NCI-H187 (cell line): ENCODE measurements around the gene CYB561D1.

ENCODE experiments used
- DNase-seq, 2 experiments: peaks; one replicate each; lab custom pipeline; 2025; lab: John Stamatoyannopoulos, UW

Gene CYB561D1

DNA sequence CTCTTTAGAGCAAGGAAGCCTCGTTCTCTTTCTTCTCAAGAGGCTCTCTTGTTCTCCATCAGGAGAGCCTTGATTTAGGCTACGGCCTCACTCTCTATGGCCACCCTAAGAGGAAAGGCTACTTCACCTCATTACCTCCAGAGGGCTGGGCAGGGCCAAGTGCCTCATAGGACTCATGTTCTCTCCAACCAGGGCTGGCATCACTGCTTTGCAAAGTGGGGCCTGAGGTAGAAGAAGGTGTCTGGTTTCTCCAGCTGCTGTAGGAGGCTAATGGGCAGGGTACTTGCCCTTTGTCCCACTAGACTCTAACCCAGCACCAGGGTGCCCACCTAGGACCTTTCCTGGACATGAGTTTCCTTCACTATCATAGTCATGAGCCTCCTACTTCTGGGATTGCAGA is 12.2 kb upstream of the CYB561D1 start:
- DNase-seq: no peak

DNA sequence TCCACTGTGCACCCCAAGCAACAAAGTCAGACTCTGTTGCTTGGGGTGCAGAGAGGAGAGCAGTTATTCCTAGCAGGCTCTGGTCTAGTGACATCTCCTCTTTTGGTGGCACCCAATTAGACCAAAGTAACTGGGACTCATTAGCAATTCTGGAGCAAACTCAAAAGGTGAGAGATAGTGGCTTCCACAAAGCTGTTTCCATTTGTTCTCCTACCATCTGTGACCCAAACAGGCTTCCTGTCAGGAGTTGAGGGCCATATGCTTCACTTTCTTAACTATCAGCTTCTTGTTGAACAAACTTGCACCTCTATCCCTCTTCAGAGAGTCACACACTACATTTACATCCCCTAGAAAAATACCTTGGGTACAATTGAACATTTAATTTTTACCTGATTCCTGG is 11.7 kb upstream of the CYB561D1 start:
- DNase-seq: no peak

DNA sequence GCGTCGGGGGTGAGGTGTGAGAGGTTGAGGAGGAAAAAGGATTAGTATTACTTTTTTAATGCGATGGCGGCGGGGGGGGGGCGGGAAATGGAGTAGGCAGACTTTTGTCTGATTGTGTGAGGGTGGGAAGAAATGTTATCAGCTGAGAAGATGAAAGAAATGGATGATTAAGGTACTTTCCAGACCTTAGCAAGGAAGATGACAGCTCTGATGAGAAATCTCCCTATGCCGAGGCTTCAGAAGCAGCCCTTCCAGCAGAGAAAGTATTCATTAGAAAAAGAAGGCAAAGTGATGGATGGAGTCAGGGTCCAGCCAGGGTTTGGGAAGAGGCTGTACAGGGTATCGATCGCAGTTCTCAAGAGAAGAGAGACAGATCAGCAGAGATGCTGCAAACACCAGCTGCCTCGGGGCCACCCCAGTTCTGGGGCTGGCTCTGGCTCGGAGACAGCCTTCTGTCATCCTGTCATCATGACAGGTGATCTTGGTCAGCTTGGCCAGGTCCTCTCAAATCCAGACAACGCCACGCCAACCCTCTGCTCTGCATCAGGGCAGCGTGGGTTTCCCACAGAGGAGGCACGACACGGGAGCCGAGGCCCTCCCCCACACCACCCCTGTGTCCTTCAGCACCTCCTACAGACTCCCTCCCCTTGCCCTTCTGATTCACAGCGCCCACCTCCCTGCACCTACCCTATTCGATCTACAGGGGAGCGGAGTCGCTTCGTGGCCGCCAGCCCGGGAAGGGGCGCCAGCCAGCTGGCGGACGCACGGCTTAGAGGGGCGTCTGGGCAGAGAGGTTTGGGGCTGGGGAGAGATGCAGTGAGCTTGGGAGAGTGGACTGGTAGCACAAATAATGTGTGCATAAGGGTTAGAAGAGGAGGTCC is 10.9 kb upstream of the CYB561D1 start:
- DNase-seq: no peak

DNA sequence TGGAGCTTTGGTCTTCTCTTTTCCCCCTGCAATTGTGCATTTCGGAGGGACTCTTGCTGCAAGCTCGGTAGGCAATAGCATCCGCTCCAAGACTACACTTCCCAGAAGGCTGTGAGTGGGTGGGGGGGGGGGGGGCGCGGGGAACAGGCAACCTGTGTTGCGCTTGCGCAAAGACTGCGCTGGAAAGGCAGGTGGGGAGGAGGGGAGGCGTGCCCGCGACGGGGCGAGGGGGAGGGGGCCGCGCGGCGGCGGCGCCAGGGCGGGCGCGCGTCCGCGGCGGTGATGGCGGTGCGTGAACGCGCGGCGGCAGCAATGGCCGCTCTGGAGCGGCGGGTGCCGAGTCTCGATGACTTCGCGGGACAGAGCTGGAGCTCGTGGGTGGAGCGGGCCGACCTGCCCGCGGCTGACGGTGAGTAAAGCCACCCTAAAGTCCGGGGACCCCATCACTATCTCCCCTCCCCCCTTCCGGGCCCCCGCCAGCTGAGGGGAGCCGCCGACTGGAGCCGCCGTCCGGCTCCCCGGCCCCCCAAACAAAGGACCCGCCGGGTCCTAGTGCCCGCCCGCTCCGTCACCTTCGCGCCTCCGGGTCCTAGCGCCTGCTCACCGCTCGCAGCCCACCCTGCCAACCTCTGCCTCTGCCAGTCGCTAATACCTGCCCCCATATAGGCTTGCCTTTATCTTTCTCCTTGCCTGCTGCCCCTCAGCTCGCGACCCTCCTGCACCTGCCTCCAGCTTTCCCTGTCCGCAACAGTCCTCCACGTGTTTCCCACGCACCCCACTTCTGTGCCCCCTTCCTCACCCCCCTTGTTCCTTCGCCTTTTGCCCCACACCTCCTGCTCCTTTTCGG is 10.0 kb upstream of the CYB561D1 start, which contains the start of gene ATXN7L2:
ATXN7L2 (plus strand) TSS at position 234 of the 847 bp plus-strand sequence; CDS start at position 283, 49 bp downstream.
- DNase-seq: peak; percentile 86

DNA sequence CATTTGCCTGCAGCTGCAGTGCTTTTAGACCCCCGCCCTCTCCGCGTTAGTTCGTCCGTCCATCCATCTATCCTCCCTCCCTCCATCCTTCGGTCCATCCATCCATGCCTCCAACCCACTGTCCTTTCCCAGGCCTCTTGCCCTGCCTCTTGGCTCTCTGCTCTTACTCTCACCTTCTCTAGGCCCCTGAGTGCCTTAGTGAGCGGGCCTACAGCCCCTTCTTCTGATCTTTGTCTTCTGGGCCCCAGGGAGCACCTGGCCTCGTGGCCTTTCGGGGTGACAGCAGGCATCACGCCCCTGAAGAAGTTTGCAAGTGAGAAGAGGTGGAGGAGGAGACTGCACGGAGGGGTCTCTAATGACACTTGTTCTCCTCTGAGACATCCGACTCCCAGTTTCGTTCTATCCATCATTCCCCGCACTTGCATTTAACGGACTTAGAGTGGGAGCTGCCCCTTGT is 9.3 kb upstream of the CYB561D1 start:
- DNase-seq: no peak

DNA sequence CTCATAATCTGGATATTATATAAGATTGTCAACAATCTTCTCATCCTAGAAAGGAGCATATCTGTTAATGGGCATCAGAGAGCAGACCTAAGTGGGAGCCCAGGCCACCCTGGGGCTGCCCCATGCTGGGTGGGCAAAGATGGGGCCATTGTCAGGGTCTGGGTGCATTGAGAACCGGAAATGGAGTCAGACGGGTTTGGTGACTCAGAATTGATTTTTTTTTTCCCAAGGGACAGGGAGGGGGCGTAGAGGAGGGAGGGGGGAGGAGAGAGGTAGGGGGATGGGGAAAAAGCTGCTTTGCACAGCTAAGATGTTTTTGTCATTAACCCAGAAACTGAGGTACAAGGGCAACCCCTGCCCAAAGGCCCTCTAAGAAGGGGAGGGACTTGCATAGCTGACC is 8.9 kb upstream of the CYB561D1 start:
- DNase-seq: no peak

DNA sequence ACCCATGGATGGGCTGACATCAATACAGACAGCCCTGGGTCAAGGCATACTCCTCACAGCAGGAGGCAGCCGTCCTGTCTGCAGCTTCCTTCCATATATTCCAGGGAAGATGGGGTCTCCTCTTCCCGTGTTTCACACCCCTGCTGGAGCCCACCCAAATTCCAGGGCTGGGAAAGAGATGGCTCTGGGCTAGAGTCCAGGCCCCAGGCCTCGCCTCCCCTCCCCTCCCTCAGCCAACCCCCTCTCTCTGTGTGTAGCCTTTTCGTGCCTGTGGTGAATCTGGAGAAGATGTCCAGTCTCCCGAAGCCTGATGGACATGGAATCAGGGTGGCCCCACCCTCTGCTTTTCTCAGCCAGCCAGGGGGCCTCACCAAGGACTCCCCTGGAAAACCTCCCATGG is 6.6 kb upstream of the CYB561D1 start:
- no peak for DNase-seq

DNA sequence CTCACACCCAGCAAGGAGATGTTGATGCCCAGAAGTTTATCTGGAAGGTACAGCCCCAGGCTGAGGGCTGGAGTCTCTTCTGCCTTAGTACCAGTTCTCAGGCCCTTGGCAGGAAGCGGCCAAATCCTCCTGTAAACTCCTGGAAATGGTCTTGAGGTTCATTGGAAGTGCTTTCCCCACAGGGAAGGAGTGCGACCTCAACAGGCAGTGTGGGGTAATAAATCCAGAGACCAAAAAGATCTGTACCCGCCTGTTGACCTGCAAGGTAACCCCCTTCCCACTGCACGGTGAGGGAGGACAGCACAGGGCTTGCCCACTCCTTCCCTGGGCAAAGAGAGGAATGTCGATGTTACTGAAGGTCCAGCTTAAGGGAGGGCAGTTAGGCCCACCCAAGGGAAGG is 5.7 kb upstream of the CYB561D1 start:
- no peak for DNase-seq

DNA sequence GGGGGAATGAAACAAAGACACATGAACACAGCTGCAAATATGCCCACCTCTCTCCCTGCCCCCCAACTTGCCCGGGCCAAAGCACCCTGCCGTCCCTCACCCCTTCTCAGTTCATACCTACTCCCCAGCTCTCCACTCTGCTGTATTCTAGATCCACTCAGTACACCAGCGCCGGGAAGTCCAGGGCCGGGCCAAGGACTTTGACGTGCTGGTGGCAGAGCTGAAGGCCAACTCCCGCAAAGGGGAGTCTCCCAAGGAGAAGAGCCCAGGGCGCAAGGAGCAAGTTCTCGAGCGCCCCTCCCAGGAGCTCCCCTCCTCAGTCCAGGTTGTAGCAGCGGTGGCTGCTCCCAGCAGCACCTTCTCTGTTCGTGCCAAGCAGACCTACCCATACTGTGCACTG is 5.2 kb upstream of the CYB561D1 start:
- no peak for DNase-seq

DNA sequence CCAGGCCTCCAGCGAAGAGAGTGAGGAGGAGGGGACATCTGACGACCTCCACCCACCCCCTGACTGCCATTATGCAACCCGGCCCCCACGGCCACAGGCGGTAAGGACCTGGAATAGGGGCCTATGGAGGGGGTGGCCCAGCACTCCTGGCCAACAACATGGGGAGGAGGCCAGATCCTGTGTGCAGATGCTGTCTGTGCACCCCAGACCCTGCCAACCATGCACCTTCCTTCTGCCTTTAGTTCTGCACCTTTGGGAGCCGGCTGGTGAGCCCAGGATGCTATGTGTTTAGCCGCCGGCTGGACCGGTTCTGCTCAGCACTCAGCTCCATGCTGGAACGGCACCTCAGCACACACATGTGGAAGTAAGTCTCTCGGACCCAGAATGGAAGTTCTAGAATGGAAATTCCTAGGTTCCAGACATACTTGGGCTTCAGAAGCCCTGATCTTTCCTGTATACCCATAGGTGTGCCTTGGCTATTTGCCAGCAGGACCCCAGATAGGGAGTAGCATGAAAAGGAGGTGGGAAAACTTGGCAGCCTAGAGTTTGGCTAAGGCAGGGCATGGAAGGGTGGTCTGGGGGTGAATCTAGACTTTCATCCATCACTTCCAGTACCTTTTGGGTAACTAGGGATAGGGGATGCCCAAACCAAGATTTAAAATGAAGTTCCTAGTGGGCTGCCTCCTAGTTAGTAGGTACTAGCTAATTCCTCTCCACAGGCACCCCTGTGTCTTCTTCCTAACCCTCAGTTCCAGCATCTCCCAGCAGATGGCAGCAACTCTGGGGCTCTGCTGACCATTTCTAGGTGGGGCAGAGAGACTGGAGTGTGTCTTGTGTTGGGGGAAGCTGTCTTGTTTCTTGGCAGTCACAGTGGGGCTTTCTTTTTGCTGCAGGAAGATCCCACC is 3.6 kb upstream of the CYB561D1 start:
- DNase-seq: peak in 1 of 2 experiments; percentile 7

DNA sequence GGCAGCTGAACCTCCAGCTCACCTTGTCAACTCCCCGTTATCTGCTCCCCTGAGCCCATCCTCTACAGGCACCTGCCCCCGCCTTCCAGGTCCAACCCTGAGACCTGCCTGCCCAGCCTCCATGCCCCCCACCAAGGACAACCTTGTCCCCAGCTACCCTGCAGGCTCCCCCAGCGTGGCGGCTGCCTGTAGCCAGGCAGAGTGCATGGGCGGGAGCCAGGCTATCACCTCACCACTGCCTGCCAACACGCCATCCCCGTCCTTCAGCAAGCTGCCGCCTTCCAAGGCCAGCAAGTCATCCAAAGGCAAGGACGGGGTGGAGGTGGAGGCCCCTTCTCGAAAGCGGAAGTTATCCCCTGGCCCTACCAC is 3.0 kb upstream of the CYB561D1 start:
- no peak for DNase-seq

DNA sequence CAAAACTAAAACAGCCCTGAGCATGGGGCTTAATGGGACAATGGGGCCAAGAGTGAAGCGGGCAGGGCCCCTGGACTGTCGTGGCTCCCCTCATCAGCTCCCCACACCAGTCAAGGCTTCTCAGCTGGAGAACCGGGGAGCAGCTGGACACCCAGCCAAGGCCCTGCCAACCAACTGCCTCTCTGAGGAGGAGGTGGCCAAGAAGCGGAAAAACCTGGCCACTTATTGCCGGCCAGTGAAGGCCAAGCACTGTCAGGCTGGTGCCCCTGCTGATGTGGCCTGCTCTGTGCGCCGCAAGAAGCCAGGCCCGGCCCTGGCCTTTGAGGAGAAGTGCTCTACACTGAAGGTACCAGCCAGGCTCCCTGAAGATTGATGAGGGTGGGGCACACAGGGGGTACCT is 2.5 kb upstream of the CYB561D1 start:
- no peak for DNase-seq

DNA sequence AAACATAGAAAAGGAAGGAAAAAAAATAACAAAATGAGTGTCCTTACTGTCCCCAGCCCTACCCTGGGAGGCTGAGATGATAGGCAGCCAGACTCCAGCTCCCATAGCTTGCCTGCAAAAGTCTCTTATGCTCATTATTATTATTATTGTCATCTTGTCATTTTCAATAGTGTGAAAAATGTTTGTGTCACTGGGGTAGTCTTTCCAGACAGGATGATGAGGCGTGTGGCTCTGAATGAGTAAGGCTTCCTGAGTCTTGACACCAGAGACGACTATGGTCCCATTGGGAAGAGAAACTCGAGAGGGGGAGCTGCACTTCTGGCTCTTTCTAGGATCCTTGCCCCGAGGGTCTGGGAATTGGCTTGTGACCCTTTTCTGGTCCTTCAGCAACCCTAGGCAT is 1.1 kb upstream of the CYB561D1 start:
- DNase-seq: no peak

DNA sequence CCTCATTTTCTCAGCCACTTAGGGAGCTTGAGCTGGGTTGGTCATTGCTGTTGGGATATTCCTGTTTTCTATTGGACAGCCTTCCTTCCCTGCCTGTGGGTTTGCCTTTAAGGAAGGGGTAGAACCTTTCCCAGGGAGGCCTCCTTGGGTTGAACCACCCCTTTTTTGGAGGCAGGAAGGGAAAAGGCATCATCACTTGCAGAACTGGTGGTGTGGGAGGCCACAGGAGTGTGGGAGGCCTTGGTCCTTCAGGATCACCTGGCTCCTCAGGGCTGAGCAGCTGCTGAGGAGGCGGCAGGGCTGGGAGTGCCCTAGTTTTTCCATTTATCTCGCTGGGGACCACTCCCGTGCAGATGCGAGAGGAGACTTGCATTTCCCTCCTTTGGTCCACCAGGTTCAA is 667 bp upstream of the CYB561D1 start:
- DNase-seq: no peak

DNA sequence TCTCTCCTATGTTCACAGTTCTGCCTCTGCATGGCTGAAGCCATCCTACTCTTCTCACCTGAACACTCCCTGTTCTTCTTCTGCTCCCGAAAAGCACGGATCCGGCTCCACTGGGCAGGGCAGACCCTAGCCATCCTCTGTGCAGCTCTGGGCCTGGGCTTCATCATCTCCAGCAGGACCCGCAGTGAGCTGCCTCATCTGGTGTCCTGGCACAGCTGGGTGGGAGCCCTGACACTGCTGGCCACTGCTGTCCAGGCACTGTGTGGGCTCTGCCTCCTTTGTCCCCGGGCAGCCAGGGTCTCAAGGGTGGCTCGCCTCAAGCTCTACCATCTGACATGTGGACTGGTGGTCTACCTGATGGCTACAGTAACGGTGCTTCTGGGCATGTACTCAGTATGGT is 1.8 kb downstream of the CYB561D1 start:
- no peak for DNase-seq

DNA sequence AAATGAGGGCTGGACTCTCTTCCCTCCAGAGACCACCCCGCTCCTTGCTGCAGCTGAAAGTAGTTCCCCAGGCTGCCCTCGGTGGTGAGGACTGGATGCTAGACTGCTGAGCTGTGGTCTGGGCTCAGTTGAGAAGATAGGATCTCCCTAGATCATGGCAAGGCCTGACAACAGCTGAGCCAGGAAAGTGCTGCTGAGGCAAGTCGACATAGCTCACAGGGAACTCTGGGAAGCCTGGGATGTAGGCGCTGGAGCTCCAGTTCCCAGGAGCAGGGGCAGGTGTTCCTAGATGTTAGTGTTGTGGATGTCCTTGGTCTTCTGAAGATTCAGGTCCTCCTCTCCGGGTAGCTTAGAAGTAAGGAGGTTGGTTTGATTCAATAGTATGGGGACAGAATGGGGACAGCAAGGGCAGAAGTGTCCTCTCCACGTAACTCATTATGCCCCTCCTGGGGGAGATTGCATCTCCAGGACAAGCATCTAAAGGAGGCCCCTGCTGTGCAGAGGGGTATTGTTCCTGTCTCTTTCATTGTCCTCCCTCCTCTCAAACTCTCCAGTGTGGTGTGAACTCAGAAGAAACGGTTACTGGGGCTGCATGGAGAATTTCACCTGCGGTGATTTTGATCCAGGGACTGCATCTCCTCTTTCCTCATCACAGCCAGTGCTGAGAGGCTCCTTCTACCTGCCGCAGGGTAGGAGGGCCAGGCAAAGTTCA is 3.7 kb downstream of the CYB561D1 start:
- DNase-seq: no peak

DNA sequence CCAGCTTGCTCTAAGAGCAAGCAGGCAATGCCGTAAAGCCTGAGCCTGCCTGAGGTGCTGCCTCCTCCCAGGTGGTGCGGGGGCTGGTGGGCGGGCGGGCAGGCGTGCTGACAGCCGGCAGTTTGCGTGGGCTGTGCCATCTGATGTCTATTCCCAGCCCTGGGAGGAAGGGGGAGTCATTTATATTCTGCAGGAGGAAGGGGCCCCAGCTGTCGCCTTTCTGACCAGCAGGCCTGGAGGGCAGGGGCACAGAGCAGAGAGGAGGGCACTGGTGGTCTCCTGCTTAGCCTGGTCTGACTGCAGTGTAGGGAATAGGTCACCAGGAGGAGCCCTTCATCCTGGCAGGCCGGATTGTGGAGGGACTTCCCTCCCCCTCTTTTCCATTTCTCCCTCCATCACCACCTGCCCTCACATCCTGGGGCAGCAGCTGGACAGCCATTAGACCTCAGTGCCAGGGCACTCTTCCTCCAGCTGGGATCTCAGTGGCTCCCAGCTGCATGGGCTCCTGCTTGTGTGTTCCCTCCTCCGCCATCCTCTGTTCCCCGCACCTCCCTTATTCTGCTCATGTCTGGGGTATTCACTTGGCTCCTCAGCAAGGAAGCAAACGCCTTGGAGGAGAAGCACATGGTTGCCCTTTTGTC is 4.4 kb downstream of the CYB561D1 start:
- DNase-seq: no peak

DNA sequence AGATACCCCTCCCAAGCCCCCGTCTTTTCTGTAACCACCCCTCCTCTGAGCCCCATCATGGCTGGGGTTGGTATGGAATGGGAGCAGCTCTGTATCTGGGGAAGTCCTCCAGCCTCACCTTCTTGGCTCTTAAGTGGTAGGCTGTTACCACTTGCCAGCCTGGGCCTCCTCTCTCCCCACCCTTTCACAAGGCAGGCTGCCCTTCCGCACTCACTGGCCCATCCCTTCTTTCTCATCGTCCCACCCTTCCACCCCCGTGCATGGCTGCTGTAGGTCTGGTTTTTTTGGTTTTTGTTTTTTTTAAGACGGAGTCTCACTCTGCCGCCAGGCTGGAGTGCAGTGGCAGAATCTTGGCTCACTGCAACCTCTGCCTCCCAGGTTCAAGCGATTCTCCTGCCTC is 5.2 kb downstream of the CYB561D1 start:
- DNase-seq: no peak

DNA sequence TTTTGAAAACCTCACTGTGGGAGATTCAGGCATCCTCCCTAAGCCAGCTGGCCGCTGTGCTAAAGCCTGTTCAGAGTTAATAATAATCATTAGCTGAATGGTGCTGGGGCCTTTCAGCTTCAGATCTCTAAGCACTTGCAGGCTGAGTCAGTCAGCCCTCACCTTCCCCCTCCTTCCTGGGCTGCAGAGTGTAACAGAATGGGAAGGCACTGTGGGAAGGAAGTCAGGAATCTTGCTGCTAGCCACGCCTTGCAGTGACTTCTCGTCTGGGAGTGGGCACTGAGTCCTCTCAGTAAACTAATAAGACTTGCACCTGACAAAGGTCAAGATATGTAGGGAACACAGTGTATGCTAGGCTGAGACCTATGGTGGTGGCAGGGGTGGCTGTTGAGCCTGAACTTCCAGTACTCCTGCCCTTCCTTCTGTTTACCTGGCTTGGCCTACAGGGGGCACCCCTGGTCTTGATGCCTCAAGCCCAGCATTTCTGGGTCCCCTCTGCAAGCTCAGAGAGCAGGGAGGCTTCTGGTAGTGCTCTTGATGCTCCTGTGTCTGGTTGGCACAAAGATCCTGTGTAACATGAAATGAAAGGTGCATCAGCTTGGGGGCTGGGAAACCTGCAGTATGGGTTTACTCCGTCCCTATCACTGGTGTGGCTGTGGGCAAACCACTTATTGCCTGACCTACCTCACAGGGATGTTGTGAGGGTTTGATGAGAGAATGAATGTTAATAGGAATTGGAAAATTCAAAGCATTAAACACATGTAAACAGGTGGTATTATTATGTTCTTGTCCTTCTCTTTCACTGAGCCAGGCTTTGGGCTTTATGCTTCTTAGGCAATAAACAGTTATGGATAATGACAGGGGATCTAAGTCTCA is 6.0 kb downstream of the CYB561D1 start:
- DNase-seq: no peak

DNA sequence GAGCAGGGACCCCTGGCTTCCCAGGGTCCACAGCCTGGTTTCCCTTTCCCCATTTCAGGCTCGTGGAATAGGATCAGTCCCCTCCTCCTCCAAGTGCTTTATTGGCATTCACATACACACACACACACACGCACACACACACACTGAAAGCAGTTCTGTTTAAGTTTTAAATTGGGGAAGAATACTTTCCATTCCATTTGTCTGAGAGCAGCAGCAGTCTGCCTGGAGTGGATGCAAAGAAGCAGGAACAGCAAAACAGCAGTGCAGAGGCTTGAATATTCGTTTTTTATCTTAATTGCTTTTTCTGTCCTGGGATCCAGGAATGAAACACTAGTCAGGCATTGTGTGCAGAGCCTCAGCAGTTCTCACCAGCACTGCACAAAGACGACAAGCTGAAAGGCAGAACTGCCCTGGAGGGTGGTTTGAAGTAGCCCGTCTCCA is 7.1 kb downstream of the CYB561D1 start:
- DNase-seq: no peak
